GM18517 (cell line): ENCODE measurements around the gene KCNN2.

Experiments
- ATAC-seq: cut with Tn5 transposase; IDR thresholded peaks from one replicate; pipeline ENCODE4 v1.9.1; 2021; ENCODE audit warnings: mild to moderate bottlenecking, moderate library complexity; ENCODE audit not compliant: unreplicated experiment

Gene KCNN2

DNA sequence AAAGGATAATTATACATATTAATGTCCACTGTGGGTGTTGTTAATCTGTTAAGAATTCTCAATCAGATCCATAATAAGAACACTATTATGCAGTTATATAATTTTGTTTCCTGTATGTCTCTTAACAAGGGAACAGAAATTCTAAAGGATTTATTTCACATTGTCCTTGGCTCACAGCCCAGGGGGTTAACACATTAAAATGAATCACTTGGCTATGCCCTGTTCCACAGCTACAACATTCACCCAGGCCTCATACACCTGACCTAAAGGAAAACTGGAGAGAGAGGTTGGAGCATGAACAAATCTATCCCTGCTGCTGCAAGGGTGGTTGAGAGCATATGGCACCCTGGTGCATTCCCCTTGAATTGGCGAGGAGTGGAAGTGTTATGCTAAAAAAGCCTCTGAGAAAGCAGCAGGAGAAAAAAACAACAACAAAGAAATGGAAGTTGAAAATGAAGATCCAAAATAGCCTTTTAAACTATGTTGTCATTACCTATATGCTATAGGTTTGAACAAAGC is 116.0 kb downstream of the KCNN2 start:
- ATAC-seq, result no peak

DNA sequence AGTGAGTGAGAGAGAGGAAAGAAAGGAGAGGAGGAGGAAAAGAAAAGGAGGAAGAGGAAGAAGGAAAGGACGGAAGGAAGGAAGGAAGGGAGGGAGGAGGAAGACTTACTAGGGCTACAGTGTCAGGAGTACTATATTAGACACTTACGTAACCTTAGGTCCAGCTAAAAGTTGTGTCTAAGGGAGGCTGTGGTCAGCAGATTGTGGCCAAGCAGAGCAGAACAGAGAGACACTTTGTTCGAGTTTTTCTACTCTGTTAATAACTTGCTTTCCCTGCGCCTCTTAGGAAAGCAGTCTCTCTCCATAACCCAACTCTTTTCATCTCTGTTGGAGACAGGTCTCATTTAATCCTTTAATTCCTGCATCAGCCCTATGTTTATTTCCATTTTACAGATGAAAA is 138.9 kb downstream of the KCNN2 start:
- ATAC-seq, result no peak

DNA sequence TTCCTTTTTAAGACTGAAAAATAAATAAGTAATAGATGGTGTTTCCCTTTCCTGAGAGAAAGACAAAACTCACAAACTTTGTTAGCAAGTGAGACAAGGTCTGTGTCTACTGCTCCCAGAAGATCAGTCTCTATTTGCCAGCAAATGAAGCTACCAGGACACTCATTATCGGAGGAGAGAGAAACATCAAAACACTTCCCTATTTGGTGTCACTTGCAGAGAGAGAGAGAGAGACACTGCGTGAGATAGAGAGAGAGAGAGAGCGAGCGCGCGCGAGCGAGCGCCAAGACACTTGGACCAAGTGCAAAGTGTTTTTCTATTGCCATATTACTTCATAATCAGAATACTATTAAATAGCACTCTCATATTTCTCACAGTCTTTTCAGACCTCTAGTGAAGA is 142.7 kb downstream of the KCNN2 start:
- no peak for ATAC-seq

DNA sequence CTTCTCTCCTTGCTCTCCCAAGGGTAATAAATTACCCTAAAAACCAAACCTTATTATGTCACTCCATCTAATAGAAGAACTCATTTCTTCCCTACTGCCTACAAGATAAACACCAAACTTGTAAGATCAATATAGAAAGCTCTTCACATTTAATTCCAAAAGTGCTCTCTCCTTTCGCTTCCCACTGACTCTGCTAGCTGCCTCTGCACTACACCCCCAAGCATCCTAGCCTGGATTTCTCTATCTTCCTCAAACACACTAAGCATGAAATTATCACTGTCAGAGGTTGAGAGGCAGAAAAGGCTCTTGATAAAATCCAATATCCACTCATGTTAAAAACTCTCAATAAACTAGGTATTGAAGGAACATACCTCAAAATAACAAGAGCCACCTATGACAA is 162.4 kb downstream of the KCNN2 start:
- no peak for ATAC-seq

DNA sequence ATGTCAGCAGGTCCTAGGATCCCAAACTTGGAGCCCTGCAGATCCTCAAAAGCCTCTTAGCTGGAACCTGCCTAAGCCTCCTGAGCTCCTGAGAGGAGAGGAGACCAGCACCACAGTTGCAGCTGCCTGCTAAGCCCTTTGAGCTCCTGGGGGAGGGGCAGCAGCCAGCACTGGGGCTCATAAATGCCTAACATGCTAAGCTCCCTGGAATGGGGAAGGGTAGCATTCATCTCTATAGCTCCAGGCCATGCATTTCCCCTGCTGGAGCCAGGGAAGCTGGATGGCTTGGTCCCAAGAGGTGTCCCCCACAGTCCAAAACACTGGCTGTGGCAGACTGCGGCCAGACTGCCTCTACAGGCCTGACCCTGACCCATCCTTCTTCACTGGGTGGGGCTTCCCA is 182.7 kb downstream of the KCNN2 start:
- ATAC-seq, result no peak
